ENCODE results near the gene MRPL43. TPM values are rescaled to one million over a fixed set of nuclear protein-coding genes. Genes with fewer than 3 reads are reported as not detected.
A peak's percentile ranks its signal among the peaks of the same experiment; 100 is the strongest.

The MRPL43 gene
- total and polyA plus RNA-seq, 10 of the 15 experiments (the other 5 are each of a cell fraction or from before 2014, with no cell fraction given) = 16.6 to 108 (median 65.1) TPM

GRCh38 chr10:101012525-101013364, 25.4 kb upstream of the MRPL43 start (continued):
- TF ChIP-seq RAD21 (IDR thresholded peaks at IDR 0.05; ENCODE audit: insufficient read depth, low read depth, low read length) = peak; percentile 65
- TF ChIP-seq TCF7 (IDR thresholded peaks at IDR 0.05; ENCODE audit: borderline replicate concordance) = no peak
- TF ChIP-seq RUNX3 (IDR thresholded peaks at IDR 0.05; ENCODE audit: low read length) = peak; percentile 40
- TF ChIP-seq JUND (IDR thresholded peaks at IDR 0.05; ENCODE audit: low read depth, low read length) = 0 out of 2 replicates have a peak, but pooled peaks have one; percentile 33
- TF ChIP-seq PAX5 (IDR thresholded peaks at IDR 0.05; ENCODE audit: borderline replicate concordance, low read depth, low read length) = peak; percentile 71; the same call in 1 of the 2 replicates
- TF ChIP-seq ZNF217 (IDR thresholded peaks at IDR 0.05) = no peak
- TF ChIP-seq PBX3 (IDR thresholded peaks at IDR 0.05; ENCODE audit: insufficient replicate concordance, low read depth, low read length) = no peak
- TF ChIP-seq HDAC2 (IDR thresholded peaks at IDR 0.05) = no peak
- TF ChIP-seq PML (IDR thresholded peaks at IDR 0.05; ENCODE audit: low read length) = no peak
- TF ChIP-seq HDAC6 (IDR thresholded peaks at IDR 0.05; ENCODE audit: unreplicated experiment) = no peak
- TF ChIP-seq ZBED1 (IDR thresholded peaks at IDR 0.05; ENCODE audit: borderline replicate concordance) = no peak
- no peak for TF ChIP-seq POLR2A (IDR thresholded peaks at IDR 0.05; ENCODE audit: low read depth, low read length)
- TF ChIP-seq MTA2 (IDR thresholded peaks at IDR 0.05; ENCODE audit: low read depth) = peak; percentile 24; the same call in 1 of the 2 replicates
- TF ChIP-seq, protein P1, sequence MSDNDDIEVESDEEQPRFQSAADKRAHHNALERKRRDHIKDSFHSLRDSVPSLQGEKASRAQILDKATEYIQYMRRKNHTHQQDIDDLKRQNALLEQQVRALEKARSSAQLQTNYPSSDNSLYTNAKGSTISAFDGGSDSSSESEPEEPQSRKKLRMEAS (IDR thresholded peaks at IDR 0.05; ENCODE audit: low read depth, low read length) = peak; percentile 16; the same call in 1 of the 2 replicates
- TF ChIP-seq YY1 (IDR thresholded peaks at IDR 0.05; ENCODE audit: low read depth, low read length) = no peak
- no peak for TF ChIP-seq CBX5 (IDR thresholded peaks at IDR 0.05; ENCODE audit: low read depth)
- TF ChIP-seq, protein P2, sequence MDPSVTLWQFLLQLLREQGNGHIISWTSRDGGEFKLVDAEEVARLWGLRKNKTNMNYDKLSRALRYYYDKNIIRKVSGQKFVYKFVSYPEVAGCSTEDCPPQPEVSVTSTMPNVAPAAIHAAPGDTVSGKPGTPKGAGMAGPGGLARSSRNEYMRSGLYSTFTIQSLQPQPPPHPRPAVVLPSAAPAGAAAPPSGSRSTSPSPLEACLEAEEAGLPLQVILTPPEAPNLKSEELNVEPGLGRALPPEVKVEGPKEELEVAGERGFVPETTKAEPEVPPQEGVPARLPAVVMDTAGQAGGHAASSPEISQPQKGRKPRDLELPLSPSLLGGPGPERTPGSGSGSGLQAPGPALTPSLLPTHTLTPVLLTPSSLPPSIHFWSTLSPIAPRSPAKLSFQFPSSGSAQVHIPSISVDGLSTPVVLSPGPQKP (IDR thresholded peaks at IDR 0.05; ENCODE audit: low read depth, low read length) = no peak
- no peak for TF ChIP-seq PKNOX1 (IDR thresholded peaks at IDR 0.05)
- TF ChIP-seq ZSCAN29 (IDR thresholded peaks at IDR 0.05) = no peak
- TF ChIP-seq, protein P3, sequence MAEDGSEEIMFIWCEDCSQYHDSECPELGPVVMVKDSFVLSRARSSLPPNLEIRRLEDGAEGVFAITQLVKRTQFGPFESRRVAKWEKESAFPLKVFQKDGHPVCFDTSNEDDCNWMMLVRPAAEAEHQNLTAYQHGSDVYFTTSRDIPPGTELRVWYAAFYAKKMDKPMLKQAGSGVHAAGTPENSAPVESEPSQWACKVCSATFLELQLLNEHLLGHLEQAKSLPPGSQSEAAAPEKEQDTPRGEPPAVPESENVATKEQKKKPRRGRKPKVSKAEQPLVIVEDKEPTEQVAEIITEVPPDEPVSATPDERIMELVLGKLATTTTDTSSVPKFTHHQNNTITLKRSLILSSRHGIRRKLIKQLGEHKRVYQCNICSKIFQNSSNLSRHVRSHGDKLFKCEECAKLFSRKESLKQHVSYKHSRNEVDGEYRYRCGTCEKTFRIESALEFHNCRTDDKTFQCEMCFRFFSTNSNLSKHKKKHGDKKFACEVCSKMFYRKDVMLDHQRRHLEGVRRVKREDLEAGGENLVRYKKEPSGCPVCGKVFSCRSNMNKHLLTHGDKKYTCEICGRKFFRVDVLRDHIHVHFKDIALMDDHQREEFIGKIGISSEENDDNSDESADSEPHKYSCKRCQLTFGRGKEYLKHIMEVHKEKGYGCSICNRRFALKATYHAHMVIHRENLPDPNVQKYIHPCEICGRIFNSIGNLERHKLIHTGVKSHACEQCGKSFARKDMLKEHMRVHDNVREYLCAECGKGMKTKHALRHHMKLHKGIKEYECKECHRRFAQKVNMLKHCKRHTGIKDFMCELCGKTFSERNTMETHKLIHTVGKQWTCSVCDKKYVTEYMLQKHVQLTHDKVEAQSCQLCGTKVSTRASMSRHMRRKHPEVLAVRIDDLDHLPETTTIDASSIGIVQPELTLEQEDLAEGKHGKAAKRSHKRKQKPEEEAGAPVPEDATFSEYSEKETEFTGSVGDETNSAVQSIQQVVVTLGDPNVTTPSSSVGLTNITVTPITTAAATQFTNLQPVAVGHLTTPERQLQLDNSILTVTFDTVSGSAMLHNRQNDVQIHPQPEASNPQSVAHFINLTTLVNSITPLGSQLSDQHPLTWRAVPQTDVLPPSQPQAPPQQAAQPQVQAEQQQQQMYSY (CRISPR knock-in tag; IDR thresholded peaks at IDR 0.05) = no peak
- no peak for TF ChIP-seq SUPT20H (IDR thresholded peaks at IDR 0.05; ENCODE audit: borderline replicate concordance, control insufficient read depth, low read depth, low read length)

Data from GM12878 (cell line).